NK-92 (cell line): ENCODE data around the gene IBA57.

Source experiments
- DNase-seq: peaks from one replicate; lab custom pipeline; 2025; ENCODE audit not compliant: unreplicated experiment; lab: John Stamatoyannopoulos, UW

IBA57 gene

DNA sequence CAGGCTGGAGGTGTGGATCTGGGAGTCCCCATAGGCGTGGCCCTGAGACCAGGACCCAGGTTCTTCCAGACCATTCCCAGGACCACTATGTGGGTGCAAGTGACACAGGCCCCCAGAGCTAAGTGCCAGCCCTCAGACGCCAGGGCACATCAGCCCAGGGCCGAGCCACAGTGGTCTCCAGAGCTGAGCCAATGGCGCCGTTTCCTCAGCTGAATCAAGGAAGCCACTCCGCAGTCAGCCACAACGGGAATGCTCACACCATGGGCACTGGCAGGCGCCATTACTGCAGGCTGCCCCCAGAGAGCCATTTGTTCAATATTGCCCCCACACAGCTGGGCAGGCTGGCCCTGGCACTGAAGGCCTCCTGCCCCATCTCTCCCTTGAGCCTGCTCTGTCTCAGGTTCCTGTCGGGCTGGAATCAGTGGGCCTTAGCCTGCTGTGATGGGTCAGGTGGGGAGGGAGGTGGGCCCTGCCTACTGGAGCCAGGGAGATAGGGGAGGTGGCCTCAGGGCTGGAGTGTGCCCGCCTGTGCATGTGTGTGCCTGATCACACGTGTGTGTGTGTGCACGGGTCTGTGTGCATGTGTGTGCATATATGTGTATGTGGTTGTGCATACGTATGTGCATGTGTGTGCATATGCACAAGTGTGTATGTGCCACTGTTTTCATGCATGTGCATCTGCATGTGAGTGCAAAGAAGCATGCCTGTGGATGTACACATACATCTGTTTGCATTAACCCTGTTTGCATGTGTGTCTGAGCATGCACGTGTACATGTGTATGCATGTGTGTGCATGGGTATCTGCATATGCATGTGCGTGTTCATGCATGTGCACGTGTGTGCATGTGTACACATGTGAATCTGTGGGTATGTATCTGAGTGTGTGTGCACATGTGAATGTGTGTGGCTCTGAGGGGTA lies 9.7 kb upstream of the IBA57 start:
- no peak for DNase-seq

- DNase-seq: no peak
These were observed 9.1 kb upstream of the IBA57 start for GRCh38 chr1:228156515-228156881.

DNA sequence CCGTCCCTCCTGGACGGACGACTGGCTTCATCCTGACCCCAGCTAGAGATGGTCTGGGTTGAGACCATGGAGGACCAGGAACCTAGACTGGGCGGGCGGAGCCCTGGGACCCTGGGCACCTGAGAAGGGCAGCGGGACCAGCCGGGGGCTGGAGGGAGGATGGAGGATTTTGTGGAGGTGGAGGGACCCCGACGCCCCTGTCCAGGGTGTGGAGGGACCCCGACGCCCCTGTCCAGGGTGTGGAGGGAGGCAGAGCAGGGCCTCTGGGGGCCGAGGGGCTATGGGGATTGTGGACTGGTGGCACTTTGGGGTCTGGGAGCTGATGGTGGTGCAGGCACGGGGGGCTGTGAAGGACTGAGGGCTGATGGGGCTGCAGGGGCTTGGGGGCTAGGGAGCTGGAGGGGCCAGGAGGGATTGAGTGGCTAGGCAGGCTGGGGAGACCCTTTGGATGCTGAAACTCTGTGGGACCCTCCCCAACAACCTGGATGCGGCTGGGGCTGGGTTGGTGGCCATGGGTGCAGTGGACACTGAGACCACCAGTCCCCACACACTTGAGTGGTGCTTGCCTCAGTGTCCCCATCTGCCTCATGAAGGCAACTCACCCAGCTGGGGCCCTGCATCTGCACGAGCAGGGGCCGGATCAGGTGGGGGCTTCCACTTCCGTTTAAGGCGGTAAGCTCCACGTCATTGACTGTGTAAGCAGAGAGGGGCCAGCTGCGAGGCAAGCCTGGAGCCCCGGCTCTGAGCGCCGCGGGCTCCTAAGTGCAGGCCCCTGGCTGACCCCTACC lies 8.5 kb upstream of the IBA57 start:
- no peak for DNase-seq

DNA sequence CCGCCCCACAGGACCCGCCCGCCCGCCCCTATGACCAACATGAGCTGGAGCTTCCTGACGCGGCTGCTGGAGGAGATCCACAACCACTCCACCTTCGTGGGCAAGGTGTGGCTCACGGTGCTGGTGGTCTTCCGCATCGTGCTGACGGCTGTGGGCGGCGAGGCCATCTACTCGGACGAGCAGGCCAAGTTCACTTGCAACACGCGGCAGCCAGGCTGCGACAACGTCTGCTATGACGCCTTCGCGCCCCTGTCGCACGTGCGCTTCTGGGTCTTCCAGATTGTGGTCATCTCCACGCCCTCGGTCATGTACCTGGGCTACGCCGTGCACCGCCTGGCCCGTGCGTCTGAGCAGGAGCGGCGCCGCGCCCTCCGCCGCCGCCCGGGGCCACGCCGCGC lies 7.9 kb upstream of the IBA57 start:
- DNase-seq: no peak

- no peak for DNase-seq
These were observed 7.2 kb upstream of the IBA57 start for GRCh38 chr1:228158151-228159007.

GRCh38 chr1:228159008-228159665 lies 6.5 kb upstream of the IBA57 start:
- DNase-seq: no peak

DNA sequence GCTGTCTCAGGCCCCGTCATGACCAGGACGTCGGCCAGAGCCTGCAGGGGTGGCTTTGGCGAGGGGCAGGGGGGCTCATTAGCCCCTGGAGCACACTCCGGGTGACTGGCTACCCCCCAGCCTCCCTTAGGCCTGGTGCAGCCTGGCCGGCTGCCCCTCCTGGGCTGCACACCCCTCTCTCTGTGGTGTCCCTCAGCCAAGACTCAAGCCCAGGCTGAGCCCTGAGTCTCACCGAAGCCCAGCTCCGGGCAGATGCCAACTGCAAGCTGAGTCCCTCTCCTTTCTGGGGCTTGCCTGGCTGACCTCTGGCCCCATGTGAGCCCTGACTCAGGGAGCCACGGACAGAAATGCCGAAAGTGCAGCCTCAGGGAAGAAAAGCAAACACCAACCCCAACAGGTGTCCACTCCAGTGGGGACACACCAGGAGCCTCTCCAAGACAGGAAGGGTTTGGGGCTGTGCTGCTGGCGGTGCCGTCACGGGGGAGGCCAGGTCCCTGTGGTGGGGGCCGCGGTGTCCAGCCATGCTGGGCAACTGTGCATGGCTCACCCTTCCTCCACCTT lies 5.3 kb upstream of the IBA57 start:
- DNase-seq: no peak

GRCh38 chr1:228161362-228161761 lies 4.2 kb upstream of the IBA57 start:
- DNase-seq: no peak

GRCh38 chr1:228161866-228162265 lies 3.7 kb upstream of the IBA57 start:
- DNase-seq: no peak

- DNase-seq: no peak
These were observed 3.2 kb upstream of the IBA57 start for GRCh38 chr1:228162286-228163006.

- no peak for DNase-seq
These were observed 2.4 kb upstream of the IBA57 start for GRCh38 chr1:228163007-228163753.

DNA sequence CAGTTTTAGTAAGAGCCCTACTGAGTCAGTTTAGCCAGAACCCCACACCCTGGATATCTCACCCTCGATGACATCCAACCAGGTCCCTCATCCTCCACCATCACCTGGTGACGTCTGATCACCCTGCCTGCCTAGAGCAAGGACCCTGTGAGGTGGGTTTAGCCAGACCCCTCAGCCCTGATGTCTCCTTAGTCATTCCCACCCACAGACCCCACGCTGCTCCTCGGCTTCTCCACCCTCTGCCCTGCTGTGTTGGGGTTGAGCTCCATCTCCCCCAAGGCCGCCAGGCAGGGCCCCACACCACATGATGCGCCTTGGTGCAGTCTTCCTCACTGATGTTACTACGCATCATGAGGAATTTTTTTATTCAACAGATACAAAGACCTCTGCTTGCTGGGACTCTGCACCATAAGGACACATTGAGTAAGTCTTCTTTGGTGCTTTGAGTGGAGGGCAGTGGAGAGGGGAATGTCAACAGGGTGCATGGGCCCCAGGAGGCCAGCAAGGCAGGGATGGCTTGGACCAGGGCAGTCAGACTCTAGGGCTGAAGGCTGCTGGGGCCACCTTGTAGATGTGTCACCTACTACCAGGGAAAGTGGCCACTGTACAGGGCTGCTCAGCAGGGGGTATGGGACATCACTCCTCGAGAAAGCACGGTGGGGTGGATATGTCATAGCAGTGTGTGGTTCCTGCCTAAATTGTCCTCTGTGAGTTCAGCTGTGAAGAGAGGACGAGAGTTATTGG lies 1.7 kb upstream of the IBA57 start:
- no peak for DNase-seq

DNA sequence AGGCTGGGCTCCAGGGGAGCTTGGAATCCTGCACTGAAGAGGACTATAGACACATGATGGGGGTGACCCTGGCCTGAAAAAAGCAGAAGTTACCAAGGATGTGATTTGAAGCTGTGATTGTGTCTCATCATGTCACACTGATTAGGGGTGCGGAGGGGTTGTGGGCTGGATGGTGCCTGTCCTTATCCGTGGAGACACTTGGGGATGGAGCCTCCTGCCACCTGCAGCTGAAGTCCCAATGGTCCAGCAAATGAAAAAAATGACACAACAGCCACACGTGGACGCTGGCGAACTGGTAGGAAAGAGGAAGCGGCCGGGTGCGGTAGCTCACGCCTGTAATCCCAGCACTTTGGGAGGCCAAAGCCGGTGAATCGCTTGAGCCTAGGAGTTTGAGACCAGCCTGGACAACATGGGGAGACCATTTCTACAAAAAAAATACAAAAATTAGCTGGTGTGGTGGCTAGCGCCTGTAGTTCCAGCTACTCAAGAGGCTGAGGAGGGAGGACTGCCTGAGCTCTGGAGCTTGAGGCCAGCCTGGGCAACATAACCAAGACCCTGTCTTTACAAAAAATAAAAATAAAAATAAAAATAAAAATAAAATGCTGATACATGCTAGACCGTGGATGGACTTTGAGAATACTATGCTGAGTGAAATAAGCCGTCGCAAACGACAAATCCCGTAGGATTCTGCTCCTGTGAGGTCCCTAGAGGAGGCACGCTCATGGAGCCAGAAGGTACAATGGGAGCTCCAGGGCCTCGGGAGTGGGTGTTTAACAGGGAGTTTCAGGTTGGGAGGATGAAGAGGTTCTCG lies 838 bp upstream of the IBA57 start:
- no peak for DNase-seq

DNA sequence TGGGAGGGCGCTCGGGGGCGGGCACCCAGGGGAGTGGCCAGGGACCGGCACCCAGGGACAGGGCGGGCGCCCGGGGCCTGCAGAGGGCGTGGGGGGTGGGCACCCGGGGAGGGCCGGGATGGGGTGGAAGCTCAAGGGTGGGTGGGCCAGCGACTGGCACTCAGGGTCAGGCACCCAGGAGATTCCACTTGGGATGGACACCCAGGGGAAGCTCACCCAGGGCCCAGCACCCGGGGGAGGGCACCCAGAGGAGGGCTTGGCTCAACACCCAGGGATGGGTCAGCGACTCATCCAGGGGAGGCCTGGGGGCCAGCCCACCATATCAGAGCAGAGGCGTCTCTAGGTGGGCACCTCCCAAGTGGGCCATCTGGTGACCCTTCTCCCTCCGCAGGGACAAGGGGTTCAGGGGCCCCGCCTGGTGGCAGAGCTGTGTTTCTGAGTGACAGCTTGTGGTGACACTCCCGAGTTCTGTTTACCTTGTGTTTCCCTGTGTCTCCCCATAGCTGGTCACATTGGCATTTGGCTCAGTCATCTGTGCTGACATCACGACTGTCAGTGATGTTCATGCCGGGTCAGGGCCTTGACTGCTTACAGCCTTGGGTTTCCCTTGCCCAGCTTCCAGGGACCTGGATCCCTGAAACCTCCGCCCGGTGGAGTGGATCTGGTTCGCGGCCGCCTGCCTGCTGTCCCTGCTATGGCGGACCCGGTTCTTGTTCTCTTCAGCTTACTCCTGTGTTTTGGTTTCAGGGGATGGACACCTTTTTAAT lies 749 bp downstream of the IBA57 start:
- DNase-seq: no peak

- DNase-seq: no peak
These were observed 3.1 kb downstream of the IBA57 start for GRCh38 chr1:228168563-228169270.

- DNase-seq: no peak
These were observed 3.7 kb downstream of the IBA57 start for GRCh38 chr1:228169345-228169744.
